ENCODE data around the gene PDE8B. TPM values are rescaled to one million over a fixed set of nuclear protein-coding genes. Genes with fewer than 3 reads are reported as not detected.
A peak's percentile ranks its signal among the peaks of the same experiment; 100 is the strongest.

Gene PDE8B
- total RNA-seq, 1 donor from 2014 or later: 2.6 TPM

GRCh38 chr5:77208507-77209163 is 1.8 kb upstream of the PDE8B start:
- Mint-ChIP-seq H3K4me3 (ENCODE audit: low read depth) (no peak overlapping the region), H3K27me3 (peaks cover 63% of the 10 kb centered on the region)
- no peak for DNase-seq (ENCODE audit: low spot score, unreplicated experiment)

GRCh38 chr5:77209495-77210090 is 887 bp upstream of the PDE8B start:
- DNase-seq (ENCODE audit: low spot score, unreplicated experiment): no peak
- Mint-ChIP-seq H3K36me3 (ENCODE audit: insufficient read depth) (no peaks in the 10 kb centered on the region), H3K9me3 (ENCODE audit: low read depth) (no peaks in the 10 kb centered on the region), H3K27ac (peak overlapping the region; percentile 46), H3K4me1 (ENCODE audit: low read depth) (peaks cover 7% of the 10 kb centered on the region), H3K4me3 (ENCODE audit: low read depth) (peak overlapping the region; percentile 74), H3K27me3 (peaks cover 69% of the 10 kb centered on the region)
- TF ChIP-seq CTCF (IDR thresholded peaks at IDR 0.05; ENCODE audit: unreplicated experiment): no peak

More at GRCh38 chr5:77208507-77209163, 1.8 kb upstream of the PDE8B start:
- peaks cover 6% of the 10 kb centered on the region for H3K4me1 Mint-ChIP-seq (ENCODE audit: low read depth)
- no peak overlapping the region for H3K27ac Mint-ChIP-seq
- TF ChIP-seq CTCF (IDR thresholded peaks at IDR 0.05; ENCODE audit: unreplicated experiment): no peak
- no peaks in the 10 kb centered on the region for H3K36me3 Mint-ChIP-seq (ENCODE audit: insufficient read depth)
- no peaks in the 10 kb centered on the region for H3K9me3 Mint-ChIP-seq (ENCODE audit: low read depth)

GRCh38 chr5:77210964-77211690 is 647 bp downstream of the PDE8B start:
- H3K27ac Mint-ChIP-seq: no peak overlapping the region
- peak; percentile 20 for TF ChIP-seq CTCF (IDR thresholded peaks at IDR 0.05; ENCODE audit: unreplicated experiment)
- H3K4me3 Mint-ChIP-seq (ENCODE audit: low read depth): peak overlapping the region; percentile 58
- peaks cover 7% of the 10 kb centered on the region for H3K4me1 Mint-ChIP-seq (ENCODE audit: low read depth)
- H3K9me3 Mint-ChIP-seq (ENCODE audit: low read depth): no peaks in the 10 kb centered on the region
- no peaks in the 10 kb centered on the region for H3K36me3 Mint-ChIP-seq (ENCODE audit: insufficient read depth)
- peaks cover 70% of the 10 kb centered on the region for H3K27me3 Mint-ChIP-seq
- DNase-seq (ENCODE audit: low spot score, unreplicated experiment): no peak

- Mint-ChIP-seq H3K4me3 (ENCODE audit: low read depth) (peak overlapping the region; percentile 58), H3K4me1 (ENCODE audit: low read depth) (peaks cover 7% of the 10 kb centered on the region)
Measured at GRCh38 chr5:77211691-77212047, 1.2 kb downstream of the PDE8B start.

More at GRCh38 chr5:77211691-77212047, 1.2 kb downstream of the PDE8B start:
- Mint-ChIP-seq H3K36me3 (ENCODE audit: insufficient read depth) (no peaks in the 10 kb centered on the region), H3K9me3 (ENCODE audit: low read depth) (no peaks in the 10 kb centered on the region), H3K27ac (no peak overlapping the region), H3K27me3 (peaks cover 66% of the 10 kb centered on the region)
- DNase-seq (ENCODE audit: low spot score, unreplicated experiment): no peak
- no peak for TF ChIP-seq CTCF (IDR thresholded peaks at IDR 0.05; ENCODE audit: unreplicated experiment)
